ENCODE measurements around the gene SCGB3A1.

SCGB3A1 gene

DNA sequence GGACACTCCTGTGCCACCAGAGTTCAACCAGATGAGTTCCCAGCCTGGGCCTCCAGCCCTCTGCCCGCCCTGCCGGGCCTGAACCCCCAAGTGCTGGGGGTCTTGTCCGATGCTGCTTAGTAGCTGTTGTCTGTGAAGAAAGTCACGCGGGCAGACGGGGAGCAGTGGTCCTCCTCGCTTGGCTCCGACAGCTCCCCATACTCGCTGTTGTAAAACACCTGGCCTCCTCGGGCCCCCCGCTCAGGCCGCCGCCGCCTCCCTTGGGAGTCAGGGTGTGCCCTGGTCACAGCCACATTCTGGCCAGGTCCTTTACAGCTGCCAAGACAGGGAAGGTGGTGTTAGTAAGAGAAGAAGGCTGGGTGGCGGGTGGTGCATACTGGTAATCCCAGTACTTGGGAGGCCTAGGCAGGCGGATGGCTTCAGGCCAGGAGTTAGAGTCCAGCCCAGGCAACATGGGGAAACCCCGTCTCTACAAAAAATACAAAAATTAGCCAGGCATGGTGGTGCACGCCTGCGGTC lies 11.8 kb upstream of the SCGB3A1 start:
- no peak for DNase-seq

- no peak for DNase-seq
These were observed 11.3 kb upstream of the SCGB3A1 start for GRCh38 chr5:180602481-180603075.

- no peak for DNase-seq
These were observed 10.5 kb upstream of the SCGB3A1 start for GRCh38 chr5:180601591-180602480.

- no peak for DNase-seq
These were observed 9.3 kb upstream of the SCGB3A1 start for GRCh38 chr5:180600554-180601041.

- DNase-seq, result no peak
These were observed 8.8 kb upstream of the SCGB3A1 start for GRCh38 chr5:180599981-180600553.

DNA sequence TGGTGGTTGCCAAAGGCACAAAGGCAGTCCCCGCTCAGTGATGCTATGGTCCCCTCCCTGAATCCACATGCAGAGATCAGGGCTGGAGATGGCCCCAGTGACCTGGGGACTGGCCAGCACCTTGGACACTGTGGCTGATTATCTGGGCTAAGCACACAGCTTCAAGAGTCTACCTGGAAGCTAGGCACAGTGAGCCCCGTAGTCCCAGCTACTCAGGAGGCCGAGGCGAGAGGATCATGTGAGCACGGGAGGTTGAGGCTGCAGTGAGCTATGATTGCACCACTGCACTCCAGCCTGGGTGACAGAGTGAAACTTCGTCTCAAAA lies 8.3 kb upstream of the SCGB3A1 start:
- DNase-seq, result no peak

DNA sequence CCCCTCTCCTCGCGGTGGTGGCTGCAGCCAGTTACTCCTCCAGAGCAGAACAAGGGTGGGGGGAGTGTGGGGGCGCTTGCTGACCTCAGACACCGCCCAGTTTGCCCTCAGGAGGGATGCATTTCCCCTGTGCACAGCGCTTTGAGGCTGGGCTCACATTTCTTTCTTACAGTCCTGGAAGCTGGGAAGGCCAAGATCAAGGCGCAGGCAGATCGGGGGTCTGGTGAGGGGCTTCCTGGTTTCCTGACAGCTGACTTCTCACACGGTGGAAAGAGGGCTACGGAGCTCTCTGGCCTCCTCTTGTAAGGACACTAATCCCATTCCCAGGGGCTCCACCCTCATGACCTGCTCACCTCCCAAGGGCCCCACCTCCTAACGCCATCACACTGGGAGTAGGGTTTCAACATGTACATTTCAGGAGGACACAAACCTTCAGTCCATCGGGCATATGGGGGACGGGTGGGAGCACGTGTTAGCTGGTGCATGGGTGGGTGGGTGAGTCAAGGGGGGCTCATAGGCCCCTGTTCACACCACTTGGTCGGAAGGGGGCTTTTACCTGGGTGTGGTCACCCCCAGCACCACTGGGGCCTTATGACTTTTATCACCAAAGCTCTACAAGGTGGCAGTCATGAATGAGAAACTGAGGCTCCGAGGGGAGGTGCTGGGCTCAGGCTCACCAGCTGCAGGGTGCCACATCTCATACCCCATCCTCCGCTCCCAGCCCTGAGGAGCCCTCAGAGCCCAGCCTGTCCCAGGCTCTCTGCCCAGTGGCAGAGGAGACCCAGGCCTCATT lies 7.7 kb upstream of the SCGB3A1 start:
- DNase-seq, result no peak

GRCh38 chr5:180598316-180598701 lies 7.0 kb upstream of the SCGB3A1 start:
- DNase-seq, result no peak

- no peak for DNase-seq
These were observed 5.5 kb upstream of the SCGB3A1 start for GRCh38 chr5:180596668-180597231.

DNA sequence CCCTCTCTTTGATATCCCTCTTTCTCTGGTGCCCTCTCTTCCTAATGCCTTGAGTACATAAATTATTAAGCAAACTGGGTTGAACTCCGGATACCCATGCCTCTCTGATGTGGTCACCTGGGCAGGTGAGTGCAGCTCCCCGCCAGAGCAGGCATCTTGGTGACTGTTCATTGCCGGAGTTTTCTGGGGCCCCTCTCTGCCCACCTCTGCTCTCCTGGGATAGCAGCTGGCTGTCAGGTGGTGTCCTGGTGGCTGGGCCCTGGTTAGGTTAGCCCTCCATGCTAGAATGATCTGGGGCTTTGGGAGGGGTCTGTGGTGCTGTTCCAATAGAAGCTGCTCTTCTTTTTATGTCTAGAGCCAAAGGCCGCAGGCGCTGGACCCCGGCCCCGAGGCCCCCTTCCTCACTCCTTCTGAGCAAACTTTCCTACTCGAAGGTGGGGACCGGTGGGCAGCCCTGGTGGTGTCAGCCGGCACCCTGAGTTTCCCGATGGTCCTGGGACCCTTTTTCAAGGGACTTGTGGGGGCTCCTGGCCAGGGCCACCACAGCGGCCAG lies 4.9 kb upstream of the SCGB3A1 start:
- no peak for DNase-seq

GRCh38 chr5:180595381-180596114 lies 4.2 kb upstream of the SCGB3A1 start:
- DNase-seq, result no peak

DNA sequence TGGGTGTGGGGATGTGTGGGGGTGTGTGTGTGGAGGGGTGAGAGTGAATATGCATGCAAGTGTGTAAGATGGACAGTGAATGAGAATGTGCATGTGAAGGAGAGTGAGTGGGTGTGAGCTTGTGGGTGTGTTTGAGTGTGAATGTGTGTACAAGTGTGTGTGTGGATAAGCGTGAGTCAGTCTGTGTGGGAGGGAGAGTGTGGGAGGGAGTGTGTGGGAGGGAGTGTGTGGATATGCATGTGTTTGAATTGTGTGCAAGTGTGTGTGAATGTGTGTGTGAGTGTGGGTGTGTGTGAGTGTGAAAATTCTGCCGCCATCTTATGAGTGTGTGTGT lies 3.7 kb upstream of the SCGB3A1 start:
- no peak for DNase-seq

- DNase-seq, result no peak
These were observed 3.2 kb upstream of the SCGB3A1 start for GRCh38 chr5:180594311-180595045.

GRCh38 chr5:180593446-180594206 lies 2.3 kb upstream of the SCGB3A1 start:
- DNase-seq, result no peak

DNA sequence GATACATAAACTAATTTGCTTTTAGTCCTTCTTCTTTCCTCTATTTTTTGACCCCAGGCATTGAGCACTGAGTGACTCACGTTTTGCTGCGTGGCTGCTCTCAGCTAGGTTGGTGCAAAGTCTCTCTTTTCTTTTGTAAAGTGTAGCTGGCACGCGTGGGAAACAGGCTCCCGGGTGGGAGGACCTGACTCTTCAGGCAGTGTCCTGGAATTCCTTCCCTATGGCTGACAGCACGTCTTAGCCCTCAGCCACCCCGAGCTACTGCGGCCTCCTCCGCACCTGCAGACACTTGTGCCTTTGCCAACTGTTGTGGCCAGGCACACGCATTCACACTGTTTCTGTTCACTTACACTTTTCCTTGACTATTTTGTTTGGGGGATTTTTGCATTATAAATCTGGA lies 877 bp upstream of the SCGB3A1 start:
- DNase-seq, result no peak

DNA sequence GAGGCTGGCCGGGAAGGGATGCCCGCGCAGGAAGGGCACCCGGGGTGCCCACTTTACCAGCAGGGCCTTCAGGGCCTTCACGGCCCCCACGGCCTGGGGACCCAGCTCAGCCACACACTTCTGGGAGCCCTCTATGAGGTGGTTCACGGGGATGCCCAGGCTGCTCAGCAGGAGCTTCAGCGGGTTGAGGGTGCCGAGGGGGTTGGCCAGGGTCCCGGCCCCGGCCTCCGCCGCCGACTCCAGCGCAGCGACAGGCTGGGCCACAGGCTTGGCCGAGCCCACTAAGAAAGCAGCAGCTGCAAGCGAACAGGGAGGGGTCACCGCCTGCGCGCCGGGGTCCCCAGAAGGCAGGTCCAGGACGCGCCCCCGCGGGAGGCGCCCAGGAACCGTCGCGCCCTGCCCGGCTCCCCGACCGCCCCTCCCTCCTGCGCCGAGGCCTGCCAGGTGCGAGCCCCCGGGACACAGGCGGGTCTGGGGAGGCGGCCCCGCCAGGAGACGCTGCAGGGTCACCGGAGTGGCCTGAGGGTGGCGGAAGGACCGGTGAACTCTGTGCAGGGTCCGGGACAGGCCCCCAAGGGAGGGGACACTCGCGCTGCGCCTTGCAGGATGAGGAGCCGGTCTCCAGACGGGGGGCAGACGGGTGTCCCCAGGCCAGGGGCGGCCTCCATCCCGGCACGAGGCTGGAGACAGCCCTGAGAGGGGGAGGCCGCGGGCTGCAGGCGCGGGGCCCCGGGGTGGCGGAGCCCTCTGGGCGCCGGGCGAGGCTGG lies 572 bp downstream of the SCGB3A1 start:
- no peak for DNase-seq

- no peak for DNase-seq
These were observed 1.3 kb downstream of the SCGB3A1 start for GRCh38 chr5:180589771-180590542.

DNA sequence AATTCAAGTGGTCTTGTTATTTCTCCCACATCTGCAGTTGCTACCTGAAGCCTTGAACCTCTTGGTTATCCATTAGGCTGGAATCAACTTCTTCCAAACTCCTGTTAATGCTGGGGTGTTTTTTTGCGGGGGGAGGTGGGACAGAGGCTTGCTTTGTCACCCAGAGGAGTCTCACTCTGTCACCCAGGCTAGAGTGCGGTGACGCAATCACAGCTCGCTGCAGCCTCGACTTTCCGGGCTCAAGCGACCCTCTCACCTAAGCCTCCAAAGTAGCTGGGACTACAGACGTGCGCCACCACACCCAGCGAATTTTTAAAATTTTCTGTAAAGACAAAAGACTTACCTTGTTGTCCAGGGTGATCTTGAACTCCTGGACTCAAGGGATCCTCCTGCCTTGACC lies 4.4 kb downstream of the SCGB3A1 start:
- no peak for DNase-seq

- DNase-seq, result no peak
These were observed 5.1 kb downstream of the SCGB3A1 start for GRCh38 chr5:180586204-180586603.
